GM12878 (cell line): Measurements from ENCODE around the gene MRRF. TPM values are rescaled to one million over a fixed set of nuclear protein-coding genes. Genes with fewer than 3 reads are reported as not detected.

ENCODE experiments used
- ATAC-seq: fragments of 200-7000 bp; cut with Tn5 transposase; 3 replicates; pipeline ENCODE4 v1.9.1; 2020; ENCODE audit warnings: mild to moderate bottlenecking, moderate library complexity
- BruUV-seq: library from RNA; stranded (reverse); fragments of 400-500 nt; replicated peaks from 2 replicates; lab custom pipeline; 2021; lab: Mats Ljungman, UMichigan
- CTCF ChIA-PET: fragments of 300-600 bp; sonication (Branson Sonifier 250); formaldehyde crosslinking; extraction: SDS; loops from one replicate; lab custom pipeline; 2021; ENCODE audit warnings: inconsistent platforms; lab: Yijun Ruan, JAX
- POLR2A ChIA-PET: fragments of 350-600 bp; formaldehyde crosslinking; extraction: SDS; loops from one replicate; lab custom pipeline; 2021; ENCODE audit warnings: inconsistent platforms; lab: Charles Lee
- RAD21 ChIA-PET: fragments of 300-600 bp; sonication (Branson Sonifier 250); formaldehyde crosslinking; loops from one replicate; lab custom pipeline; 2023; ENCODE audit warnings: antibody characterized with exemption; ENCODE audit not compliant: unreplicated experiment; lab: Charles Lee
- SMC1A ChIA-PET: fragments of 300-600 bp; sonication (Branson Sonifier 250); formaldehyde crosslinking; loops from one replicate; lab custom pipeline; 2023; ENCODE audit not compliant: unreplicated experiment, uncharacterized antibody; lab: Charles Lee
- DNase-seq: peaks from one replicate; pipeline ENCODE4 v3.0.0-alpha.2; 2011; ENCODE audit warnings: low read depth, low spot score
- FAIRE-seq: peaks from 3 replicates; lab custom pipeline; 2011; peaks lifted over from hg19 to GRCh38; lab: Jason Lieb, UNC
- H2AFZ ChIP-seq: 2 replicates; pipeline ENCODE4 v1.6.0; 2011; ENCODE audit warnings: low read depth, low read length, control low read depth; ENCODE audit not compliant: control insufficient read depth
- H3K27ac ChIP-seq: 2 replicates; pipeline ENCODE4 v1.5.1; 2011; ENCODE audit warnings: control low read depth; ENCODE audit not compliant: control insufficient read depth, insufficient read depth
- H3K27me3 ChIP-seq, 2 experiments: replicated peaks in 1 of 2; 2 replicates each; pipeline versions ENCODE4 v1.6.0 to v1.6.1; 2011; ENCODE audit warnings: low read length in 1 of 2; ENCODE audit not compliant: control insufficient read depth in 2 of 2, insufficient read depth in 2 of 2
- H3K36me3 ChIP-seq, 2 experiments: 2 replicates each; pipeline ENCODE4 v1.5.1; 2011; ENCODE audit warnings: low read length in 1 of 2; ENCODE audit not compliant: control insufficient read depth in 2 of 2, insufficient read depth in 2 of 2
- H3K4me1 ChIP-seq: 2 replicates; pipeline ENCODE4 v1.6.1; 2011; ENCODE audit warnings: mild to moderate bottlenecking, low read length, moderate library complexity, mixed read lengths; ENCODE audit not compliant: control insufficient read depth, insufficient read depth
- H3K4me2 ChIP-seq: 2 replicates; pipeline ENCODE4 v1.6.0; 2011; ENCODE audit warnings: control low read depth; ENCODE audit not compliant: control insufficient read depth, insufficient read depth
- H3K4me3 ChIP-seq: fragments of 200-600 bp; sonication (generic); 2 replicates; pipeline ENCODE4 v1.5.1; 2016
- H3K79me2 ChIP-seq: 2 replicates; pipeline ENCODE4 v1.6.0; 2011; ENCODE audit warnings: low read length; ENCODE audit not compliant: control insufficient read depth, insufficient read depth
- H3K9ac ChIP-seq: 2 replicates; pipeline ENCODE4 v1.8.0; 2011; ENCODE audit warnings: low read length, control low read depth, mixed read lengths; ENCODE audit not compliant: control insufficient read depth, insufficient read depth
- H3K9me3 ChIP-seq: replicated peaks from 3 replicates; pipeline ENCODE4 v1.5.1; 2011; ENCODE audit warnings: mild to moderate bottlenecking, low read length; ENCODE audit not compliant: control insufficient read depth, insufficient read depth
- H4K20me1 ChIP-seq: 2 replicates; pipeline ENCODE4 v1.6.0; 2011; ENCODE audit not compliant: control insufficient read depth, insufficient read depth
- BHLHE40 ChIP-seq, 2 experiments: fragments of 450-650 bp in 1 of 2; IDR thresholded peaks; 2 replicates each; pipeline ENCODE4 v1.6.1; 2011 to 2017; ENCODE audit warnings: low read depth in 2 of 2, borderline replicate concordance in 1 of 2, improper control_type of control experiment in 1 of 2, low read length in 1 of 2, mild to moderate bottlenecking in 1 of 2
- CREB1 ChIP-seq: IDR thresholded peaks from 2 replicates; pipeline ENCODE4 v1.6.1; 2012; ENCODE audit warnings: low read depth, mild to moderate bottlenecking, inconsistent platforms
- DPF2 ChIP-seq: fragments of 450-650 bp; IDR thresholded peaks from 2 replicates; pipeline ENCODE4 v1.6.1; 2017; ENCODE audit warnings: mild to moderate bottlenecking
- EGR1 ChIP-seq, 2 experiments: IDR thresholded peaks; 1 replicate in 1 of 2; 2 replicates in 1 of 2; pipeline ENCODE4 v1.6.1; 2011 to 2012; ENCODE audit warnings: low read depth in 2 of 2, low read length in 2 of 2, borderline replicate concordance in 1 of 2, mild to moderate bottlenecking in 1 of 2, moderate library complexity in 1 of 2
- GABPA ChIP-seq: IDR thresholded peaks from 2 replicates; pipeline ENCODE4 v1.6.1; 2014; ENCODE audit warnings: antibody characterized with exemption, low read depth, mild to moderate bottlenecking, inconsistent platforms
- MEF2A ChIP-seq: IDR thresholded peaks from 2 replicates; pipeline ENCODE4 v1.6.1; 2011; ENCODE audit warnings: low read depth, mild to moderate bottlenecking, low read length, moderate library complexity; ENCODE audit not compliant: insufficient read depth
- MXI1 ChIP-seq: fragments of 150-350 bp; IDR thresholded peaks from 2 replicates; pipeline ENCODE4 v1.6.1; 2011; ENCODE audit warnings: low read depth, mild to moderate bottlenecking, inconsistent platforms, low read length, improper control_type of control experiment
- POLR2A ChIP-seq: IDR thresholded peaks from 2 replicates; pipeline ENCODE4 v1.6.1; 2011; ENCODE audit warnings: low read depth, mild to moderate bottlenecking, low read length
- RB1 ChIP-seq: fragments of 450-650 bp; formaldehyde crosslinking; IDR thresholded peaks from 2 replicates; pipeline ENCODE4 v1.6.1; 2017; ENCODE audit warnings: mild to moderate bottlenecking, borderline replicate concordance
- RBBP5 ChIP-seq: fragments of 200-600 bp; sonication (generic); conservative IDR thresholded peaks from 2 replicates; pipeline ENCODE4 v1.6.1; 2016
- SIN3A ChIP-seq: IDR thresholded peaks from 2 replicates; pipeline ENCODE4 v1.6.1; 2012; ENCODE audit warnings: low read depth, low read length, improper control_type of control experiment
- SMAD5 ChIP-seq: IDR thresholded peaks from 2 replicates; pipeline ENCODE4 v1.6.1; 2016; ENCODE audit warnings: antibody characterized with exemption, low read depth
- YBX1 ChIP-seq: fragments of 450-650 bp; IDR thresholded peaks from 2 replicates; pipeline ENCODE4 v1.6.1; 2016; ENCODE audit warnings: antibody characterized with exemption
- ZNF217 ChIP-seq: fragments of 450-650 bp; IDR thresholded peaks from 2 replicates; pipeline ENCODE4 v1.6.1; 2017; ENCODE audit warnings: antibody characterized with exemption, mild to moderate bottlenecking
- ZNF274 ChIP-seq: IDR thresholded peaks from one replicate; pipeline ENCODE4 v1.8.0; 2011; ENCODE audit not compliant: insufficient read length, insufficient read depth
- ZNF622 ChIP-seq: fragments of 450-650 bp; IDR thresholded peaks from 2 replicates; pipeline ENCODE4 v1.6.1; 2017; ENCODE audit warnings: mild to moderate bottlenecking, inconsistent platforms
- WGBS: methylation state at CpG from one replicate; pipeline ENCODE4 v1.1.6; 2016; ENCODE audit warnings: low lambda C conversion rate; ENCODE audit not compliant: insufficient replicate concordance, insufficient coverage; ENCODE audit errors: missing lambda C conversion rate; 5-methylcytosine and 5-hydroxymethylcytosine counted together
- in situ Hi-C: fragments of 300-500 bp; cut with MboI; formaldehyde crosslinking; loops from 9 replicates; pipeline ENCODE4 v1.14.3; 2018; ENCODE audit warnings: mixed read lengths
- intact Hi-C: fragments of 100-400 bp; cut with micrococcal nuclease; formaldehyde crosslinking; loops from one replicate; pipeline ENCODE4 v1.14.2; 2022; ENCODE audit not compliant: unreplicated experiment
- polyA plus RNA-seq, 11 experiments: library from polyadenylated mRNA; depleted of rRNA in 4 of 11; unstranded in 6 of 11; stranded (reverse) in 5 of 11; fragments of >200 nt; fragmentation: Nextera tagmentation in 4 of 11; fragmentation: Illumina TruSeq in 1 of 11; extraction: Ambion mirVana in 4 of 11; extraction: Trizol in 1 of 11; gene quantifications; 1 replicate in 1 of 11; 2 replicates in 10 of 11; pipeline versions ENCODE4 v1.2.1 to v1.2.3, GENCODE V29; 2011 to 2016; ENCODE audit warnings: inconsistent platforms in 2 of 11, missing spikeins in 2 of 11, low read depth in 1 of 11
- total RNA-seq, 4 experiments: library from RNA; depleted of rRNA in 3 of 4; stranded (reverse); fragments of >200 nt in 3 of 4; fragmentation: Illumina TruSeq in 1 of 4; extraction: Trizol in 1 of 4; gene quantifications; 2 replicates each; pipeline versions ENCODE4 v1.2.1 to v1.2.3, GENCODE V29; 2013 to 2021
- TF ChIP-seq, protein P1 (sequence below): fragments of 450-650 bp; IDR thresholded peaks from 2 replicates; pipeline ENCODE4 v1.6.1; 2014; ENCODE audit warnings: mild to moderate bottlenecking
- TF ChIP-seq, protein P2 (sequence below): fragments of 450-650 bp; IDR thresholded peaks from 2 replicates; pipeline ENCODE4 v1.6.1; 2017; ENCODE audit warnings: antibody characterized with exemption, mild to moderate bottlenecking, moderate library complexity
- TF ChIP-seq, protein P3 (sequence below): fragments of 450-650 bp; IDR thresholded peaks from 2 replicates; pipeline ENCODE4 v1.6.1; 2017; ENCODE audit warnings: mild to moderate bottlenecking, moderate library complexity

MRRF gene
- total and polyA plus RNA-seq, 10 of the 15 experiments (the other 5 are each of a cell fraction or from before 2014, with no cell fraction given): 64.8 to 112 (median 76.4) TPM

DNA sequence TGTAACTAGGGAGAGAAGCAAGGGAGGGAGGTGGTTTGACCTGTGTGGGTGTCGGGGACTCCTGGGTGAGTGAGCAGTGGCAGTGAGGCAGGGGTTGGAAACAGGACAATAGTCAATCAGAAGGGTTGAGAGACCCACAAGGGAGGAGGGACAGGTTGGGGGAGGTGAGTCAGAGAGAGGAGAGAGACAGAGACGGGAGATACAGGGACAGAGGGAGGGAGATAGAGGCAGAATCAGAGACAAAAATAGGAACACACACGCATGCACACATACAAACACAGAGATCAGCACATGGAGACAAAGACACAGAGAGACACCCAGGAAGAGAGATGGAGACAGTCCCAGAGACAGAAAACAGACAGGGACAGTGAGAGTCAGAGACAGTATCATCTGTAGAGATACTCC lies 66.8 kb downstream of the MRRF start:
- Histone ChIP-seq H3K4me2 (no peak overlapping the region), H3K27me3 (no peaks in the 10 kb centered on the region), H2AFZ (no peak overlapping the region), H3K9me3 (no peaks in the 10 kb centered on the region), H3K9ac (no peak overlapping the region), H3K4me3 (no peak overlapping the region), H3K27ac (no peak overlapping the region), H3K36me3 (no peaks in the 10 kb centered on the region; a peak in 2 of 4 replicates), H3K79me2 (no peaks in the 10 kb centered on the region), H4K20me1 (no peaks in the 10 kb centered on the region), H3K4me1 (peaks cover 4% of the 10 kb centered on the region; the same call in 1 of the 2 replicates)
- DNase-seq: no peak
- BruUV-seq: no TSS peak
- ChIA-PET POLR2A (no interaction called here), CTCF (interaction anchor here (1.5 to 1.7 kb wide), 2 partner anchors 19 to 207 kb away, joined by 4 to 6 read pairs; no protein-coding TSS in a partner anchor), RAD21 (no interaction called here), SMC1A (interaction anchor here (1.8 kb wide), 1 partner anchor 206 kb away, joined by 4 read pairs; no protein-coding TSS in a partner anchor)
- WGBS: 77% methylated on average over 3 of the region's 3 CpGs
- in situ Hi-C loops: no loop called here
- intact Hi-C loops: no loop called here
- no peak for ATAC-seq
- TF ChIP-seq, protein P1, sequence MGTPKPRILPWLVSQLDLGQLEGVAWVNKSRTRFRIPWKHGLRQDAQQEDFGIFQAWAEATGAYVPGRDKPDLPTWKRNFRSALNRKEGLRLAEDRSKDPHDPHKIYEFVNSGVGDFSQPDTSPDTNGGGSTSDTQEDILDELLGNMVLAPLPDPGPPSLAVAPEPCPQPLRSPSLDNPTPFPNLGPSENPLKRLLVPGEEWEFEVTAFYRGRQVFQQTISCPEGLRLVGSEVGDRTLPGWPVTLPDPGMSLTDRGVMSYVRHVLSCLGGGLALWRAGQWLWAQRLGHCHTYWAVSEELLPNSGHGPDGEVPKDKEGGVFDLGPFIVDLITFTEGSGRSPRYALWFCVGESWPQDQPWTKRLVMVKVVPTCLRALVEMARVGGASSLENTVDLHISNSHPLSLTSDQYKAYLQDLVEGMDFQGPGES: no peak
- TF ChIP-seq ZNF622 (no peak), MXI1 (no peak), BHLHE40 (IDR thresholded peaks at IDR 0.05; ENCODE audit: borderline replicate concordance in 1 of 2, low read depth in 2 of 2, low read length in 1 of 2) (no peak), MEF2A (no peak), DPF2 (no peak), POLR2A (no peak), RB1 (no peak), EGR1 (IDR thresholded peaks at IDR 0.05; ENCODE audit: borderline replicate concordance in 1 of 2, low read depth in 2 of 2, low read length in 2 of 2) (no peak), RBBP5 (no peak), SMAD5 (no peak), CREB1 (no peak), ZNF274 (no peak), GABPA (no peak), SIN3A (no peak), YBX1 (no peak), ZNF217 (no peak)
- TF ChIP-seq, protein P2, sequence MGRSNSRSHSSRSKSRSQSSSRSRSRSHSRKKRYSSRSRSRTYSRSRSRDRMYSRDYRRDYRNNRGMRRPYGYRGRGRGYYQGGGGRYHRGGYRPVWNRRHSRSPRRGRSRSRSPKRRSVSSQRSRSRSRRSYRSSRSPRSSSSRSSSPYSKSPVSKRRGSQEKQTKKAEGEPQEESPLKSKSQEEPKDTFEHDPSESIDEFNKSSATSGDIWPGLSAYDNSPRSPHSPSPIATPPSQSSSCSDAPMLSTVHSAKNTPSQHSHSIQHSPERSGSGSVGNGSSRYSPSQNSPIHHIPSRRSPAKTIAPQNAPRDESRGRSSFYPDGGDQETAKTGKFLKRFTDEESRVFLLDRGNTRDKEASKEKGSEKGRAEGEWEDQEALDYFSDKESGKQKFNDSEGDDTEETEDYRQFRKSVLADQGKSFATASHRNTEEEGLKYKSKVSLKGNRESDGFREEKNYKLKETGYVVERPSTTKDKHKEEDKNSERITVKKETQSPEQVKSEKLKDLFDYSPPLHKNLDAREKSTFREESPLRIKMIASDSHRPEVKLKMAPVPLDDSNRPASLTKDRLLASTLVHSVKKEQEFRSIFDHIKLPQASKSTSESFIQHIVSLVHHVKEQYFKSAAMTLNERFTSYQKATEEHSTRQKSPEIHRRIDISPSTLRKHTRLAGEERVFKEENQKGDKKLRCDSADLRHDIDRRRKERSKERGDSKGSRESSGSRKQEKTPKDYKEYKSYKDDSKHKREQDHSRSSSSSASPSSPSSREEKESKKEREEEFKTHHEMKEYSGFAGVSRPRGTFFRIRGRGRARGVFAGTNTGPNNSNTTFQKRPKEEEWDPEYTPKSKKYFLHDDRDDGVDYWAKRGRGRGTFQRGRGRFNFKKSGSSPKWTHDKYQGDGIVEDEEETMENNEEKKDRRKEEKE: no peak
- TF ChIP-seq, protein P3, sequence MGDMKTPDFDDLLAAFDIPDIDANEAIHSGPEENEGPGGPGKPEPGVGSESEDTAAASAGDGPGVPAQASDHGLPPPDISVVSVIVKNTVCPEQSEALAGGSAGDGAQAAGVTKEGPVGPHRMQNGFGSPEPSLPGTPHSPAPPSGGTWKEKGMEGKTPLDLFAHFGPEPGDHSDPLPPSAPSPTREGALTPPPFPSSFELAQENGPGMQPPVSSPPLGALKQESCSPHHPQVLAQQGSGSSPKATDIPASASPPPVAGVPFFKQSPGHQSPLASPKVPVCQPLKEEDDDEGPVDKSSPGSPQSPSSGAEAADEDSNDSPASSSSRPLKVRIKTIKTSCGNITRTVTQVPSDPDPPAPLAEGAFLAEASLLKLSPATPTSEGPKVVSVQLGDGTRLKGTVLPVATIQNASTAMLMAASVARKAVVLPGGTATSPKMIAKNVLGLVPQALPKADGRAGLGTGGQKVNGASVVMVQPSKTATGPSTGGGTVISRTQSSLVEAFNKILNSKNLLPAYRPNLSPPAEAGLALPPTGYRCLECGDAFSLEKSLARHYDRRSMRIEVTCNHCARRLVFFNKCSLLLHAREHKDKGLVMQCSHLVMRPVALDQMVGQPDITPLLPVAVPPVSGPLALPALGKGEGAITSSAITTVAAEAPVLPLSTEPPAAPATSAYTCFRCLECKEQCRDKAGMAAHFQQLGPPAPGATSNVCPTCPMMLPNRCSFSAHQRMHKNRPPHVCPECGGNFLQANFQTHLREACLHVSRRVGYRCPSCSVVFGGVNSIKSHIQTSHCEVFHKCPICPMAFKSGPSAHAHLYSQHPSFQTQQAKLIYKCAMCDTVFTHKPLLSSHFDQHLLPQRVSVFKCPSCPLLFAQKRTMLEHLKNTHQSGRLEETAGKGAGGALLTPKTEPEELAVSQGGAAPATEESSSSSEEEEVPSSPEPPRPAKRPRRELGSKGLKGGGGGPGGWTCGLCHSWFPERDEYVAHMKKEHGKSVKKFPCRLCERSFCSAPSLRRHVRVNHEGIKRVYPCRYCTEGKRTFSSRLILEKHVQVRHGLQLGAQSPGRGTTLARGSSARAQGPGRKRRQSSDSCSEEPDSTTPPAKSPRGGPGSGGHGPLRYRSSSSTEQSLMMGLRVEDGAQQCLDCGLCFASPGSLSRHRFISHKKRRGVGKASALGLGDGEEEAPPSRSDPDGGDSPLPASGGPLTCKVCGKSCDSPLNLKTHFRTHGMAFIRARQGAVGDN: no peak
- FAIRE-seq: no peak
